Activated CD4-positive, CD25-positive, alpha-beta regulatory T cell treated with anti-CD3 and anti-CD28 coated beads, Interleukin-2, amount 50 U/mL, for 16 hours (primary cell): ENCODE data around the gene KCNMA1.
"Not testable (repeated sequence)": the region's sequence is repeated elsewhere in the genome, so short reads cannot be mapped to it uniquely, and the experiment has no call there.

Experiments
- DNase-seq: peaks from one replicate; pipeline ENCODE4 v3.0.0-alpha.2; 2020; ENCODE audit warnings: low read depth, low spot score

The KCNMA1 gene

DNA sequence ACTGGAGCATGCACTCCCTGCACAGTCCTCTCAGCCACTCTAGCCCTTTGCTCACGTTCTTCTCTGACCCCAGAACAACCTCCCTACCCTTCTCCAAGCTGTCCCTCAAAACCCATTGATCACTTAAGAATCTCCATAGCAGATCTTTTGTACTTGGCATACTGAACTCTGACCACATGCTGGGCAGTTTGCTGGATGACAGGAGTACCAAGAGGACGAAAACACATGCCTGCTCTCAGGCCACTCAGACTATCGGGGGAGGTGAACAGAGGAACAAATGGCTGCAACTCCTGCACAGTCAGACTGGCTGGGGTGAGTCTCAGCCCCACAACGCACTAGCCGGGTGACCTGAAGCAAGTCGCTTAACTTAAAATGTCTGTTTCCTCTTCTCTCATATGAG, 52.7 kb downstream of the KCNMA1 start:
- no peak for DNase-seq

DNA sequence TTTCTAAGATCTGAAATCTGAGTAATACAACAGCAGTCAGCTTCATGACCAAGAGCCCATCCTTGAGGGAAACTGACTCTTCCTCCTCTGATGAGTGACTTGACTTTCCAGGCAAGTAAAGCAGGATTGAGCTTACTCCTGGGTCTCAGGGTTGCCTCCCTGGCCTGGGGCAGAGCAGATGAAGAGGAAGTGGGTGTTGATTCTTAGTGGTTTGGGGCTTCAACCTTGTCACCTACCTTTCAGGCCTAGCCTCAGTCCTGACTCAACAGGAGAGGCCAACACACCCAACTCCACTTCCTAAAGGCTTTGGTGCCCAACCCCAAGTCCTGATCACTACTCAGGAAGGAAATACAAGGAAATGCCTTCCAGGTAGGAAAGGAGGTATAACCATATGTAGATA, 54.1 kb downstream of the KCNMA1 start:
- DNase-seq, result no peak

DNA sequence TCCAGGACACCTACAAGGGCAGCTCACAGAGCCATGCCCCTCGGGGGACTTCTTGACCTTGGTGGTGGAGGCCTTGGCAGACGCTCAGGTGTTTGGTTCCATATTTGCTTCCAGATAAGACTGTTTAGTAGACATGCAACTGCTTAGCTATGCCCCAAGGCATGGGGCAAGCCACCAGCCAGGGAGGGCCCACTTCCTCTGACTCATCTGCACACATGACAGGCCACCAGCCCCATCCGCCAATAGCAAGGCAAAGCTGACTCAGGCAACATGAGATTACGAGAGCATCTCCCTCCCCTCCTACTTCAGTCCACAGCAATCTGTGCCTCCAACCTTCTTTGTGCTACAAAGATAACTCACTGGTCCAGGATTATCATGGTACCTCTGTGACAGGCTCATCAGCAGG, 54.9 kb downstream of the KCNMA1 start:
- DNase-seq, result no peak

DNA sequence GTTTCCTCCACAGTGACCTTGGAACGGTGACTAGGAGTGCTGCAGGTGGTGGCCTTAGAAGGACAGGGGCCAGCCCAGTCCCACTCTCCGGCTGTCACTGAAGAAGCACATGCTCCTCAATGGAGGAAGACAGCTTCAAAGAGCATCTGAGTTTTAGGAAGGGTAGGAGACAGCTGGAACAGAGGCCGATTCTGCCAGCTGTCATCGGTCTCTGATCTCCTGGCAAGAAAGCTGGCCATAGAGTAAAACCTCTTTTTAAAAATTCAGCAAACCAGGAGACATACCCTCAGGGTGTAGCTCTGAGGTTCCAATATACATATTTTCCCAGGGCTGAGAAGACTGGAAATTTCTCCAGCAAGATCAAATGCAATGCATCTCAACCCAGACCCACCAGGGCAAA, 55.9 kb downstream of the KCNMA1 start:
- DNase-seq, result no peak

DNA sequence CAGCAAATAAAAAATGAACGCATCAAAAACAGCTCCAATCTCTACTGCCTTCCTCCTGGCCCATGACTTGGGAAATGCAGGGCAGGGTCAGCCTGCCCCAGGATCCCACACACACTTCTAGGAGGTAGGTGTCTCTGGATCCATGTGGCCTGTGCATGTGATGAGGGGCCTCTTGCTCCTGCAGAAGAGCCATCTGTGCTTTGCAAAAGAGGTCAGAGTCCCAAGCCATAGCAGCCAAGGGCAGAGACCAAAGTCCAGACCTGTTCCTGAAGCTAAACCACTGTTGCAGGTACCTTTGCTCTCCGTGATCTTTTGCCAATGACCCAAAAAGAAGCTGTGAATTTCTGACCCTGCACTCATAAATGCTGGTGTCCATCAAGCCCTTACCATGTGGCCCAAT, 57.1 kb downstream of the KCNMA1 start:
- no peak for DNase-seq

DNA sequence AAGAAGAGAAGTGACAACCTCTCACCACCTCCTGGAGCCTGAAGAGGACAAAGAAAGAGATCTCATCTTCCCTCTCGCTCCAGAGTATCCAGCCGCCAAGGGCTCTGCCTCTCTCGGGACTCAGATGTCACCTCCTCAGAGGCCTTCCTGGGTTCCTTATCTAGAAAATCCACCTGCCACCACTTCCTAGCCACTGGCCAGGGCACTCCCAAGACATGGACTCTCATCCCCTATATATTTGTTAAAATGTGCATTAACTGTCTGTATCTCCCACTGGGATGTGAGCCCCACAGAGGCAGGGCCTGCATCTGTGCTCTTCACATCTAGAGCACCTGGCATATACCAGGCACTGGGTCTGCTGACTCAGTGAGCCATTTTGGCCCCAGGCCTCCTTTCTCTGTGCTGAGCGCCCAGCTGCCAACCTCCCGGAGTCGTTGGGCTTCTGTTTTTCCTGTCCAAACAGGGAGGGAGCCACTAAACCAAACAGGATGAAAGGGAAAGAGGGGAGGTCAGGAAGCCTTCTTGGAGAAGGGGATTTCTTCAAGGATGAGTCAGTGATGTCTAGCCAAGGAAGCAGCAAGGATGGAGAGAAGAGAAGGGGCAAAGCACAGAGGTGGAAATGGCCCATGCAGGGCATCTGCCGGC, 58.9 kb downstream of the KCNMA1 start:
- no peak for DNase-seq

DNA sequence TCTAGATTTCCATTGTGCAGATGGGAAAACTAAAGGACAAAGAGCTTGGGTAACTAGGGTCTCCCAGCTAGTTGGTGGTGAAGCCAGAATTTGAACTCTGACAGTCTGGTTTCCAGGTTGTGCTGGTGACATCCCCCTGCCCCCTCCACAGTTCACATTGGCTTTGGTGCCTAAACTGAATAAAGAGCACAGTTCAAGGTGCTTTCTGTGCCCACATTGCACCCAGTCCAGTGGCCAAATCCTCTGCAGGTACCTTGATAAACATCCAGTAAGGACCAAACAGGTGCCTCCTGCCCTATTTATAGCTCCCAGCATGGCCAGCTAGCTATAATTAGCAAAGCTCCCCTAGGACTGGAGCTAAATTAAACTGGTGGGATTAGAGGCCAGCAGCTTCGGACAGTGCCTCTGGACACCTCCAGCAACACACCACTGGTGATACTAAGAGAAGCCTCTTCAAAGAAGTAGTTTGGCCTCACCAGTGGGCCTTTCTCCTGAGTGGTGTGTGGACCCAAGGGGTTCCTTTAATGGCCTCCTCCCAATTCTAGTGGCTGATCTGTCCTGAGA, 59.9 kb downstream of the KCNMA1 start:
- no peak for DNase-seq

DNA sequence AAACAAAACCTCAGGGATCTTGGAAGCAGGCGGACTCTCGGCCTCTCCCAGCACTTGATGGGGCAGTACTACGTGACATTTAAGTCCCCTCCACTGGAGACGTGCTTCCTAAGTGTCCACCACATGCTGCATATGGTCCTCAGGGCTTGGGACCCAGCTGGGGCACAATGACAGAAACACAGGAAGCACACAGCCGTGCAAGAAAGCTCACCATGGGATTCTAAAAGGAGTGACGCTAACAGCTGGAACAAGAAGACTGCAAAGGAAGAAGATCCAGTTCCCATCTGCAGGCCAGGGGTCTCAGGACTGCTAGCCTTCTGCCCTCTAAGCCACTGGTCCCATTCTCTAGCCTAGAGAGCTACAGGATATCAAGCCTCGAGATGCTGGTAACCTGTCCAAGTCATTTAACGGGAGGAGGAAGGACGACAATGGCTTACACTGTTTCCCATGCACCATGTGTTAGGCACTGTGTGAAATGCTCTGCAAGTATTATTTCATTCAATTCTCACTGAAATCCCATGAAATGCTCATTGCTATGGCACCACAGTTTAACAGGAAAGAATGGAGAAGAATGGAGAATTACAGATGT, 61.1 kb downstream of the KCNMA1 start:
- no peak for DNase-seq

DNA sequence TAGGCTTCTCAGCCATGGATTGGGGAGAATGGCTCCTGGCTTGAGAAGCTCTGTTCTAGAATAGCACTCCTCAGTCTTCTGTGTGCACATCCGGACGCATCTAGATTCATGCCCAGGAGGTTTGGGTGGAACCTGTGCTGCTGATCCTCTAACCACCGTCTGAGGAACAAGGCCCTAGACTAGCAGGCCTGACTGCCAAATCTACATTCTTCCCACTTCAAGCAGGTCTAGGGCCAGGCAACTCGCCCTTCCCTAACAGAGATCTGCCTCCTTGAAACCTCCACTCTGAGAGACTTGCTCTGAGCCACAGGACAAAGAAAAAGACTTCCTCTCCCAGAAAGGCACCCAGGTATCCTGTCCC, 61.6 kb downstream of the KCNMA1 start:
- no peak for DNase-seq

DNA sequence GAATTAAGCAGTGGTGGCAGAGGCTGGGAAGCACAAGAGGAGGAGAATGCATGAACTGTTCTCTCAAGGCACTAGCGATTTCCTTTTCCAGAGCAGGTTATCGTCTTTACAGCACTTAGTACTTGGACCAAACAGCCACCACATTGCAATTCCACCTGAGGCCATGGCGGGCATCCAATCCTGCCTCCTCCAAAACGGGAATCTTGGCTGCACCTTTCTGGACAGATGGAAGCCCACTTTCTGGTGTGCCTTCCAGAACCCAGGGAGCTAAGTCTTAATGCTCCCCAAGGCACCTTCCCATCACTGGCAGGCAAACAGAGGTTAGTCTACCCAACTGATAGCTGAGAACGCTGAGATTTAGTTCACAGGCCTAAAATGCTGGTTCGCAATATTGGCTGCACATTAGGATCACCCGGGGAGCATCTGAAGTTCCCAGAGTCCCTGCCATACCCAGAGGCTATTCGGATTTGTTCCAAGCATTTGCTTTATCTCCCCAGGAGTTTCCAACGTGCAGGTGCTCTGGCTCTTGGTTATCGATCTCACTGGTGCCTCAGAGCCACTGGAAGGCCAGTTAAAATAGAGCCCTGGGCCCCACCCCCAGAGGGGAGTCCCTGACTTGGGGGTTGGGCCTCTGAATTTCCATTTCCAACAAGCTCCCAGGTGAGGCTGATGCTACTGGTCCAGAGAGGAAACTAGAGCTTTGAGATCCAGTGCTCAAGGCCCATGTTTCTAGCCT, 62.2 kb downstream of the KCNMA1 start:
- DNase-seq, result no peak

DNA sequence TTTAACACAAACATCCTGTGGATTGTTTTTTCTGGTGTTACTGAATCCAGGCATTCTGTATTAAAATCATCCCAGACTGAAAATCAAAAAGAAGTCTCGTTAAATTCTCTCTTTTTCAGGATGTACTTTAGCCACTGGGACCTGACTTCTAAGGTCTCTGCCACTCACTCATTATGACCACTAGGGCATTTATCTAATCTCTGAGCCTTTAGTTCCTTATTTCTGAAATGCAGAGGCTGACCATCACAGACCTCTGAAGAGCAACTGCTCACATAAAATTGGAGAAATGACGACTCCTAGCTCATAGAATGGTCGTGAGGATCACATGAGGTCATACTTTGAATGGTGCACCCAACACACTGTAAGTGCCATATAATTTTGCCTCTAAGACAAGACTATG, 63.2 kb downstream of the KCNMA1 start:
- no peak for DNase-seq

DNA sequence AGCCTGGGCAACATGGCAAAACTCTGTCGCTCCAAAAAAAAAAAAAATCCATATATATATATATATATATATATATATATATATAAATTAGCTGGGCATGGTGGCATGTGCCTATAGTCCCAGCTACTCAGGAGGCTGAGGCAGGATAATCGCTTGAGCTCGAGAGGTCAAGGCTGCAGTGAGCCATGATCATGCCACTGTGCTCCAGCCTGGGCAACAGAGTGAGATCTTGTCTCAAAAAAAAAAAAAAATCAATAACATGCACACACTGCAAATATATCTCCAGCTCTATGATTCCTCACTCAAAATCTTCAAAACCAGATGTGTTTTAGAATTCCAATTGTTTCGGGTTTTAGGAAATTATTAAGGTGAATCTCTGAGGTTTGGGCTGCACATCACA, 65.1 kb downstream of the KCNMA1 start:
- DNase-seq, result not testable (repeated sequence)

DNA sequence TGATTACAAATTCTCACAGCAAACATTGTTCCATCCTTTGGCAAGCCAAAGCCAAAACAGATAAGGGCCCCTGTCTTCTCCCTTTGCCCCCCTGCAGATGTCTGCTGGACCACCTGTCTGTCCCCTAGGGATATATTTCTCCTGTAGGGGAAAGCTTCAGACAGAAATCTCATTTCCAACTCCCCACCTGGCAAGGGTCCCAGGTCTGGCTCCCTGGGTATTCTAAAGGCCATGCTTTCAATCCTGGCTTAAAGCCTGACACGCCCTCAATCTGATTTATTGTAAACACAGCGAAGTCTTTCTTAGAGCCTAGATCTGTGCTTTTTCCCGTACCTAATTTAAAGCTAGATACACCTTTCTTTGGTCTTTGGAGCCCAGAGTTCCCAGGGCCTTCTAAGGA, 66.1 kb downstream of the KCNMA1 start:
- DNase-seq, result no peak

DNA sequence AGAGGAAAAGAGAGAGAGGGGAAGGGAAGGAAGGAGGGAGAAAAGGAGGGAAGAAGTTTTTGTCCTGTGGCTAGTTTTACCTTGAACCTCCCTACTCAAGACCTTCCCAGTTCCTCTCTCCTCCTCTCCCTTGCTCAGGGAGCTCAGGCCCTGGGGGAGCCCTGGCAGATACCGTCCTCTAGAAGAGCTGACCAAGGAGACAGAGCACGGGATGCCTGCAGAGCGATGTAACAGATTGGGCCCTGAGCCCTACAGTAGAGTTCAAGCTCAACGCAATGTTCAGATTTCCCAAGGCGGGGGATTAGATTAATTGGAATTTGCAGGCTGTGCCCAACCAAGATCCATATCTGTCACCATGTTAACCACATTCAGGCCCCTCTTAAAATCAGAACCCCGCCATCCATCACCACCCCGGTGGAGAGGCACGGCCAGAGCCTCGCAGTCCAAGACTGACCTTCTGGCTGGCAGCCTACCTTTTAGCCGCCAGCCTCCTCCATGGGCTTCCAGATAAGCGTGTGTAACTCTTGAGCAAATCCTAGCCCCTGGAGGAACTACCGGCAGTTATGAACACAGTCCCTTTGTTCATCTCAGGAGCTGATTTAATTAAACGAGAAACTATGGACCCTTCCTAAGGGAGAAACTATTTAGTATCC, 70.6 kb downstream of the KCNMA1 start:
- DNase-seq, result no peak

DNA sequence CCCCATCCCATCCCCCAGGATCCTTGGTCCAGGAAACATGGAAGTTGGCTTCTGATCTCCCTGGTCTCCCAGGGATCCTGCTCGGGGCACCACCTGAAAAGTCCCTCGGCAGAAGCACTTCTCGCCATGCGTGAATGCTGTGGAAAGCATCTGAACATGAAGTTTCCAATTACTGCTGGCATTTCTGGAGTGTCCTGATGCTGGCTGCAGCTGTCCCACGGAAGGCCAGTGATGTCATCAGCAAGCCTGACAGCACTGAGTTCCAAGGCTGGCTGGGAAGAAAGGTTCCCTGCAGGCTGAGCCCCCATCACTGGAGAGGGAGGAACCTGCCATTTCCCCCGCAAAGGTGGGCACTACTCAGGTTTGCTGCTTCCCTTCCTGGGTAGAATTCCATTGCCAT, 71.4 kb downstream of the KCNMA1 start:
- DNase-seq, result no peak

DNA sequence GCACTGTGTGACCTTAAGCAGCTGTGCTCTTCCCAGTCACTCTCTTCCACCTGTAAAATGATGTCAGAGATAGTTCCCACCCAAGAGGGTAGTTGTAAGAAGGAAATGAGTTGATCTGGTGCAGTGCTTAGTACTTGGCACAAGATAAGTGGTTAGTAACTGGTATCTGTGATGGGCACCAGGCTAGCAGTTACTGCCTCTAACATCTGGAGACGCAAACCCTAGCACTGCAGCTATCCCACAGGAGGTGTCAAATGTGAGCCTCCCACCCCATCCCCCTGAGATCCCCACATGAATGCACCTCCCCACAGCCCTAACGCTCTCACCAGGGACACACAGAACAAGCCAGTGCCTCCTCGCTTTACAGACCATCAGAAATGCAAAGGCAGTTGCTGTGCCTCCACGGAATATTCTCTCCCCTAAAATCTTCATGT, 72.0 kb downstream of the KCNMA1 start:
- no peak for DNase-seq

DNA sequence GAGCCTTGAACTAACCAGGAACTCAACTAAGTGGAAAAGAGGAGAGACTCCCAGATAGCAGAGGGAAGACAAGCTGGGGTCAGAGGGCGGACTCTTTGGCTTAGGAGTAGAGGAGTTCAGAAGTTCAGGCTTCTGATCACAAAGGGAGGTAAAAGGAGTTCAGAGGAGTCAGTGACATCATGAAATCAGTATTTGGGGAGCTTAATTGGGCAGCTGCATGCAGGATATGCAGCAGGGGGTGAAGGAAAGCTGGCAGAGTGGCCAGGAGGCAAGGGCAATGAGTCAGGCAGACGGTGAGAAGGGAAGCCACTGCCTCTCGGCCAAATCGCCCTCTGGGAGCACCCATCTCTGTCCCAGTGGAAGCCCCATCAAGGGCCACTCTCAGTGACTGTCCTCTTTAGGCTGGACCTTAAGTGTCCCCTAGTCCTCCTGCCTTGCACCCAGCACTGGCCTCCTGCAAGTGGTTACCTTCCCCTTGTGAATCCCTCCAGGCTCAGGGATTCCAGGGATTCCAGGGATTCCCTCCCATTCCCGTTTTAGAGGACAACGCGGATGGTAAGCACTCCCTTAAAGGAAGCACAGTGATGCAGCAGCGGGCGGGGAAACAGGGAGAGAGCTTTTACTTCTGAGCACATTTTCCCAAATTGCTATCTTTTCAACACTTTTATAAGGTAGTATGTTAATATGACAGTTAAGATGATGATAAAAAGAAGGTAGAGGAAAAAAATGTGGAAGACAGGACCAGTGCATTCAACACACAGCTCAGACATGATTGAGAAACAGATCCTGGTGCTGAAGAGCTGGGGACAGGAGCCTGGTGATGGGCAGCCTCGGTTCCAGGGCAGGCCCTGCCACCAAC, 72.6 kb downstream of the KCNMA1 start:
- no peak for DNase-seq

DNA sequence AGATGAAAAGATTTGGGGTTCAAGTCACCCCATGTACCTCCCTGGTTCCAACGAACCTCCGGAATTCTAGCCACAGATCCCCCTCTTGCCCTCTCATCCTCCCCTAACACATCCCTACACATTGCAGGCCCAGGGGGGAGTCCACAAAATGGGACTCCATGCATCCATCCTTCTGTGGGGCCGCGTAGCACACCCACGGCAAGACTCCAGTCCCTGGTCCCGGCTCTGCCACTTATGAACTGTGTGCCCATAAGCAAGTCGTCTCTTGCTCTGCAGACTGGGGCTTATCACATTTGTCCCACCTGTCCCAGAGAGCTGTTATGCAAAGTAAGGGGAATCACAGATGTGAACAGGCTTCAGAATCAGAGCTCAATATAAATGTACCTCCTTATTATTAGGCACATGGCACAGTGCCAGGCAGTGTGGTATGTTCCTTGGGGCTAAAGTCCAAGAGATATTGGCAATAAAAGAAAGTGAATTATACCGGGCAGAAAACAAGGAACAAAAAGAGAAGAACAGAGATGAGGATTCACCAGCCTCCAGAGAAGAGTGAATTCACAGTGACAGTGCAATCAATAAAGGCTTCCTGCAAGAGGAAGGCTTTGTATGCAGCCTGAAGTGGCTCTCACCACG, 73.9 kb downstream of the KCNMA1 start:
- DNase-seq, result no peak

DNA sequence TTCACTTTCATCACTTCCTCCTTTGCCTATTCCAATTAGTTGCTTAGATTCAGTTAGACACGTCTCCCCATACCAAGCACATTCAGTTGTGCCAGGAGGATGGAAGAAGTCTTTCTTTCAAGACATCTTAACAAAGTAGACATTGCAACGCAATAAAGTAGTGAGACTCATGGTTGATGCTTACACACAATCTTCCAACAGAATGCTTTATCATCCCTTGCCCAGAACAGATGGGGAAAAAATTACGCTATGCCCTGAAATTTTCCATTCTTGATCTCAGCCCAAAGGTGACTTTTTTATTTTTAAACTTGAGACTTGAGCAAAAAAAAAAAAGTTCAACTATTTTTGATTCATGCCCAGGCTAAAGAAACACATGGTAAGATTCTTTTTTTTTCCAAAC, 74.9 kb downstream of the KCNMA1 start:
- no peak for DNase-seq

DNA sequence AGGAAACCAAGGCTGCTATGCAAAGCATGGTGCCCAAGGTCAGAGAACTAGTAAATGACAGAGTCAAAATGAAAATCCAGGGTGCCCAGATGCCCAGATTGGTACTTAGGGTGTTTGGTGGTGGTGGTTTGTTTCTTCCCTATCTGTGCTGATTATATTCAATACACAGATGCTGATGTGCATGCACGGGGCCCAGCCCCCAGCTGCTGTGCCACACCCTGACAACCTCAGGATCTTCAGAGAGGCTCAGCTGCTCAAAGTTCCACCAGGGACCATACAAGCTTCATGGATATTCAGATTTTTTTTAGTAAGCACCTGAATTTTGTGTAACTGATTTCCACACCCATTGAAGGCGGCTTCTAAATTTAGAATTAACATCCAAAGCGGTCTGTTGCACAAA, 75.6 kb downstream of the KCNMA1 start:
- DNase-seq, result no peak

DNA sequence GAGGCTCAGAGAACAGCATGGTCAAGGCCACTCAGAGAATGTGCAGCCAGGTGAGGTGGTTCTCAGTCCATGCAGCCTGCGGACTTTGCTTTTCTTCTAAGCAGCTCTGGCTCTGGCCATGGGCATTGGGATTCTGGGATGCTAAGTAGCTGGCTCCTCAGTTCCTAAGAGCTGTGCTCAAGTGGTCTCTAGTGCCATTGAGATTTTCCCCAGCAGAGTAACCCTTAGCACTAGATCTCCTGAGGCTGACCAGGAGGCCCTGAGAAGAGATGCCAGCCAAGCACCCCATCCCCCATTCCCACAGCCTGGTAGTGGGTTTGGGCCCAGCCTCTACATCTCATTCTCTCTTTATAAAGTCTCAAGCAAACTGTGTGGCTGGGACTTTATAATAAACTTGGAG, 77.1 kb downstream of the KCNMA1 start:
- no peak for DNase-seq
